K562 (cell line): Measurements from ENCODE around the gene ACBD4. TPM values are rescaled to one million over a fixed set of nuclear protein-coding genes. Genes with fewer than 3 reads are reported as not detected.

Source experiments
- ARNT ChIP-seq, 2 experiments: fragments of 450-650 bp; IDR thresholded peaks; 2 replicates each; pipeline ENCODE4 v1.6.1; 2016; ENCODE audit warnings: mild to moderate bottlenecking in 1 of 2
- ATF3 ChIP-seq, 2 experiments: fragments of 450-650 bp in 1 of 2; sonication (generic) in 1 of 2; formaldehyde crosslinking in 1 of 2; IDR thresholded peaks in 1 of 2; conservative IDR thresholded peaks in 1 of 2; 2 replicates each; pipeline versions ENCODE4 v1.6.1 to v1.8.1; 2016 to 2023; ENCODE audit warnings: mild to moderate bottlenecking in 2 of 2, moderate library complexity in 2 of 2, inconsistent platforms in 1 of 2, missing genetic modification reagents in 1 of 2
- CREB3 ChIP-seq: fragments of 450-650 bp; conservative IDR thresholded peaks from 2 replicates; pipeline ENCODE4 v1.6.1; 2016; ENCODE audit warnings: missing genetic modification characterization, low read depth, mild to moderate bottlenecking, missing compliant biosample characterization, moderate library complexity
- CTBP1 ChIP-seq: fragments of 450-650 bp; IDR thresholded peaks from 2 replicates; pipeline ENCODE4 v1.6.1; 2016; ENCODE audit warnings: borderline replicate concordance
- E2F3 ChIP-seq: fragments of 250-450 bp; sonication (Bioruptor Pico); IDR thresholded peaks from 2 replicates; pipeline ENCODE4 v1.4.0; 2020; ENCODE audit warnings: mild to moderate bottlenecking
- HMGN3 ChIP-seq: IDR thresholded peaks from 2 replicates; pipeline ENCODE4 v1.6.1; 2011; ENCODE audit warnings: borderline replicate concordance, low read depth, mild to moderate bottlenecking, mixed read lengths, low read length; ENCODE audit not compliant: insufficient read length; ENCODE audit errors: extremely low read depth
- MAFK ChIP-seq: IDR thresholded peaks from 2 replicates; pipeline ENCODE4 v1.6.1; 2011; ENCODE audit warnings: low read length, improper control_type of control experiment
- NCOA4 ChIP-seq: fragments of 450-650 bp; IDR thresholded peaks from 2 replicates; pipeline ENCODE4 v1.6.1; 2018; ENCODE audit warnings: mild to moderate bottlenecking; ENCODE audit not compliant: partially characterized antibody
- NFYB ChIP-seq: IDR thresholded peaks from 2 replicates; pipeline ENCODE4 v1.6.1; 2011; ENCODE audit warnings: mild to moderate bottlenecking, moderate library complexity; ENCODE audit not compliant: insufficient read length; ENCODE audit errors: extremely low read depth
- POLR2A ChIP-seq: fragments of 450-650 bp; conservative IDR thresholded peaks from 2 replicates; pipeline ENCODE4 v1.6.1; 2016
- PRMT5 ChIP-seq: sonication (generic); formaldehyde crosslinking; IDR thresholded peaks from 2 replicates; pipeline ENCODE4 v1.5.0; 2020; ENCODE audit warnings: missing genetic modification reagents
- RHOXF2B ChIP-seq: fragments of 250-450 bp; sonication (Bioruptor Pico); conservative IDR thresholded peaks from 2 replicates; pipeline ENCODE4 v1.5.1; 2021
- SMARCA5 ChIP-seq: fragments of 450-650 bp; IDR thresholded peaks from 2 replicates; pipeline ENCODE4 v1.6.1; 2016
- SMARCE1 ChIP-seq: fragments of 450-650 bp; IDR thresholded peaks from 2 replicates; pipeline ENCODE4 v1.7.1; 2016; ENCODE audit warnings: mild to moderate bottlenecking
- THRB ChIP-seq: fragments of 450-650 bp; formaldehyde crosslinking; conservative IDR thresholded peaks from 2 replicates; pipeline ENCODE4 v1.4.0; 2022; ENCODE audit warnings: mild to moderate bottlenecking, missing genetic modification characterization
- ZFP30 ChIP-seq: fragments of 250-450 bp; sonication (Bioruptor Pico); IDR thresholded peaks from 2 replicates; pipeline ENCODE4 v1.8.0; 2022; ENCODE audit warnings: moderate library complexity, mild to moderate bottlenecking, inconsistent platforms, borderline replicate concordance
- ZFP36 ChIP-seq: fragments of 150-350 bp; IDR thresholded peaks from 2 replicates; pipeline ENCODE4 v1.6.1; 2018; ENCODE audit warnings: low read length, low read depth; ENCODE audit not compliant: partially characterized antibody
- ZFX ChIP-seq: sonication (generic); formaldehyde crosslinking; IDR thresholded peaks from 2 replicates; pipeline ENCODE4 v1.8.0; 2022; ENCODE audit warnings: mild to moderate bottlenecking, missing genetic modification reagents, moderate library complexity
- ZMIZ1 ChIP-seq, 2 experiments: fragments of 150-350 bp in 1 of 2; IDR thresholded peaks; 2 replicates each; pipeline ENCODE4 v1.6.1; 2012 to 2016; ENCODE audit warnings: low read depth in 2 of 2, low read length in 2 of 2, mild to moderate bottlenecking in 1 of 2, moderate library complexity in 1 of 2
- ZNF146 ChIP-seq: IDR thresholded peaks from one replicate; pipeline ENCODE4 v1.6.1; 2018; ENCODE audit warnings: missing compliant biosample characterization; ENCODE audit not compliant: unreplicated experiment
- ZNF316 ChIP-seq: fragments of 450-650 bp; IDR thresholded peaks from 2 replicates; pipeline ENCODE4 v1.6.1; 2016
- ZNF354B ChIP-seq: fragments of 250-450 bp; sonication (Bioruptor Pico); IDR thresholded peaks from 2 replicates; pipeline ENCODE4 v1.4.0; 2020
- ZNF445 ChIP-seq: fragments of 250-450 bp; sonication (Bioruptor Pico); IDR thresholded peaks from 2 replicates; pipeline ENCODE4 v1.4.0; 2020; ENCODE audit warnings: low read depth, mild to moderate bottlenecking, moderate library complexity
- ZNF583 ChIP-seq: fragments of 250-450 bp; sonication (Bioruptor Pico); IDR thresholded peaks from 2 replicates; pipeline ENCODE4 v1.4.0; 2020
- polyA plus RNA-seq, 8 experiments: library from polyadenylated mRNA; depleted of rRNA in 4 of 8; stranded (reverse) in 5 of 8; unstranded in 3 of 8; fragments of >200 nt; fragmentation: Nextera tagmentation in 2 of 8; fragmentation: Illumina TruSeq in 1 of 8; extraction: Ambion mirVana in 2 of 8; extraction: Trizol in 1 of 8; gene quantifications; 2 replicates each; pipeline versions ENCODE4 v1.2.1 to v1.2.3, GENCODE V29; 2011 to 2014; ENCODE audit warnings: inconsistent platforms in 1 of 8, missing spikeins in 1 of 8
- total RNA-seq, 7 experiments: library from RNA; depleted of rRNA in 6 of 7; stranded (reverse); fragments of >200 nt in 6 of 7; fragmentation: Illumina TruSeq in 2 of 7; extraction: Trizol in 2 of 7; gene quantifications; 2 replicates each; pipeline versions ENCODE4 v1.2.1 to v1.2.3, GENCODE V29; 2011 to 2021; ENCODE audit warnings: low replicate concordance in 1 of 7

The ACBD4 gene
- total and polyA plus RNA-seq, 9 of the 15 experiments (the other 6 are each of a cell fraction or from before 2014, with no cell fraction given) = 0.14 to 6.9 (median 4.6) TPM

GRCh38 chr17:45149037-45149668 is 13.7 kb downstream of the ACBD4 start (continued):
- TF ChIP-seq ZNF146 (CRISPR knock-in tag) (no peak), NFYB (no peak), ARNT (IDR thresholded peaks at IDR 0.05) (no peak), CTBP1 (peak; percentile 9; the same call in 1 of the 2 replicates), RHOXF2B (no peak), NCOA4 (no peak), ZNF583 (CRISPR knock-in tag) (no peak), ZFP36 (no peak), MAFK (no peak), CREB3 (tag) (no peak), ZNF316 (no peak), ZFP30 (CRISPR knock-in tag) (no peak), THRB (no peak), E2F3 (CRISPR knock-in tag) (no peak), SMARCE1 (no peak), ATF3 (IDR thresholded peaks at IDR 0.05) (no peak), ATF3 (CRISPR knock-in tag; conservative IDR thresholded peaks at IDR 0.05) (no peak; the same call in 1 of the 2 replicates), HMGN3 (peak; percentile 21), SMARCA5 (no peak), ZNF354B (CRISPR knock-in tag) (no peak), POLR2A (no peak; the same call in 1 of the 2 replicates), PRMT5 (no peak), ZFX (CRISPR knock-in tag) (peak; percentile 83), ZNF445 (CRISPR knock-in tag) (no peak), ZMIZ1 (IDR thresholded peaks at IDR 0.05; ENCODE audit: low read depth in 2 of 2, low read length in 2 of 2) (no peak; a peak in 1 of 4 replicates)
